Measurements from ENCODE around the gene FLAD1.
"Not testable (repeated sequence)": the region's sequence is repeated elsewhere in the genome, so short reads cannot be mapped to it uniquely, and the experiment has no call there.

FLAD1 gene

GRCh38 chr1:154967331-154967950 lies 15.7 kb upstream of the FLAD1 start:
- DNase-seq (ENCODE audit: low read depth in 2 of 3, low spot score in 2 of 3): no peak

GRCh38 chr1:154968731-154969130 lies 14.4 kb upstream of the FLAD1 start:
- no peak for DNase-seq (ENCODE audit: low read depth in 2 of 3, low spot score in 2 of 3)

DNA sequence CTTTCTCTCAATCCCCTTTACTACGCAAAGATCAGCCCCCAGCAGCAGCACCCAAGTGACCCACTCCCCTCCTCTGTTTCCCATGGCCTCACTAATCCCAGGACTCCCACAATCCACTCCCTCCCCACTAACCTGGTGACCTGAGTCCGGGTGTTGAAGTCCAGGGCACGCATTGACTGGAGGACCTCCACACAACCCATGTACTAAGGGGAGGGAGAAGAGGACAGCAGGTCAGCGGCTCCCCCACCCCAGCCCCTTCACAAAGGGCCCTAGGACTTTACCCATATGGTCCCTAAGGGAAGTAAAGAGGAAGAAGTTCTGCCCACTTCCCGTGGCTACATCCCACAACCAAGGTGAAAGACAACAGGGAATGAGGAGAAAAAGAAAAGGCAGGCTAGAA lies 13.9 kb upstream of the FLAD1 start:
- no peak for DNase-seq (ENCODE audit: low read depth in 2 of 3, low spot score in 2 of 3)

GRCh38 chr1:154969860-154970452 lies 13.2 kb upstream of the FLAD1 start:
- no peak for DNase-seq (ENCODE audit: low read depth in 2 of 3, low spot score in 2 of 3)

GRCh38 chr1:154970631-154971340 lies 12.4 kb upstream of the FLAD1 start, which contains the start of gene SHC1:
SHC1 (minus strand) TSS chr1:154970747; CDS start chr1:154970526, 221 bp downstream.
- no peak for DNase-seq (ENCODE audit: low read depth in 2 of 3, low spot score in 2 of 3)

- DNase-seq (ENCODE audit: low read depth in 2 of 3, low spot score in 2 of 3): no peak
These were observed 11.7 kb upstream of the FLAD1 start for GRCh38 chr1:154971341-154971998.

GRCh38 chr1:154972213-154972516 lies 11.0 kb upstream of the FLAD1 start:
- no peak for DNase-seq (ENCODE audit: low read depth in 2 of 3, low spot score in 2 of 3)

GRCh38 chr1:154972517-154973343 lies 10.4 kb upstream of the FLAD1 start:
- DNase-seq (ENCODE audit: low read depth in 2 of 3, low spot score in 2 of 3): no peak

GRCh38 chr1:154973344-154974101 lies 9.6 kb upstream of the FLAD1 start:
- DNase-seq (ENCODE audit: low read depth in 2 of 3, low spot score in 2 of 3): peak; percentile 76 to 94 (median 89)

- peak; percentile 66 to 86 (median 85) for DNase-seq (ENCODE audit: low read depth in 2 of 3, low spot score in 2 of 3)
These were observed 8.9 kb upstream of the FLAD1 start, which contains the start of gene CKS1B for GRCh38 chr1:154974102-154974807. CKS1B (plus strand) TSS chr1:154974681; CDS start chr1:154974746, 65 bp downstream.

DNA sequence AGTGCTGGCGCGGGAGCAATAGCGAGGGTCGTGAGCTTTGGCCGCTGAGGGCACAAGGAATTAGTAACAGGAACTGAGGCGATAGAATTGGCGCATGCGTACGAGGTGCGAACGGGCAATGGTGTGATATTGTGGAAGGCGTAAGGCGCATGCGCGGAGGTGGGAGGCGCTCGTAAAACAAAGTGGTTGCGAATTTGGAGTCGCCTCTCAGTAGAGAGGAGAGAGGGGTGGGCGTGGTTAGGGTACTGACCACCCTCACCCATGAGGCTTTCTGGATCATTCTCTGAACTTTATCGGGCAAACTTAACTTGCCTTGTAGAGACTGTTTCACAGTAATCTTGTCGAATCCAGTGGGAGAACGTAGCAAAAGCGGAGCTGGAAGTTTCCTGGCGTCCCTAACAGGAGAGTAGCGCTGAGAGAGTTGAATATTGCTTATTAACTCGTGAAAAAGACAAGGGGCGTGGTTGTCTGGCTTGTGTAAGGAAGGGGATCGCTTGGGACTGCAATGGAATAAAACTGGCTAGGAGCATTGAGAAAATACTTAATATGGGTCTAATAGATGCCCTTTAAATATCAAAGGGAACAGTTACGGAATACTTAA lies 8.2 kb upstream of the FLAD1 start:
- DNase-seq (ENCODE audit: low read depth in 2 of 3, low spot score in 2 of 3): peak; percentile 89 to 91 (median 90)

GRCh38 chr1:154975409-154976059 lies 7.6 kb upstream of the FLAD1 start:
- DNase-seq (ENCODE audit: low read depth in 2 of 3, low spot score in 2 of 3): peak; percentile 47 to 58 (median 57)

DNA sequence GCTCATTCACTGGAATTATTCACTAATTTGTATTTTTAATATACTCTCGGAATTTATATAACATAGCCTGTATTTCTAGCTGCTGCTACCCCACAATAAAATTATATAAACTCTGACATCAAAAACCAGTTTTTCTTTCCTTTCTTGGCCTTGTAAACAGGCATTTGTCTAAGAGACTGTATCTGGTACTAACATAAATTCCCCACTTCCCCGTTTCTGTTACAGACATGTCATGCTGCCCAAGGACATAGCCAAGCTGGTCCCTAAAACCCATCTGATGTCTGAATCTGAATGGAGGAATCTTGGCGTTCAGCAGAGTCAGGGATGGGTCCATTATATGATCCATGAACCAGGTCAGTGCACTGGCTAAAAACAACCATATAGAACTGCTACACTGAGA lies 5.4 kb upstream of the FLAD1 start:
- not testable (repeated sequence) for DNase-seq (ENCODE audit: low read depth in 2 of 3, low spot score in 2 of 3)

DNA sequence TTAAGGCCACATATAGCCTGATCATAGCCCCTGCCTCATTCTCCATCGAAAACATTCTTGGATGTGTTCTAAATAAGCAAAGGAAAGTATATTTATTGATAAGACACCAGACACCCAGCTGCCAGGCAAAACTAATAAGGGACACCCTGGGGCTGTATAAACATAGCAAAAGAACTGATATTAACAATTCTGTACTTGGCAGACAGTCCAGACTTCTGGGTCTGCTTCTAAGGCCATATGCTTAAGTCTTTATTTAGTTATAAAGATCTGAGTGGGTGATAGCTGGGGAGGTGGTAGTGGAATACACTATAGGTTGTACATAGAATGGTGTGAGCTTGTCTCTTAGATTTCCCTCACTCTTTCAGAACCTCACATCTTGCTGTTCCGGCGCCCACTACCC lies 4.8 kb upstream of the FLAD1 start:
- DNase-seq (ENCODE audit: low read depth in 2 of 3, low spot score in 2 of 3): no peak

DNA sequence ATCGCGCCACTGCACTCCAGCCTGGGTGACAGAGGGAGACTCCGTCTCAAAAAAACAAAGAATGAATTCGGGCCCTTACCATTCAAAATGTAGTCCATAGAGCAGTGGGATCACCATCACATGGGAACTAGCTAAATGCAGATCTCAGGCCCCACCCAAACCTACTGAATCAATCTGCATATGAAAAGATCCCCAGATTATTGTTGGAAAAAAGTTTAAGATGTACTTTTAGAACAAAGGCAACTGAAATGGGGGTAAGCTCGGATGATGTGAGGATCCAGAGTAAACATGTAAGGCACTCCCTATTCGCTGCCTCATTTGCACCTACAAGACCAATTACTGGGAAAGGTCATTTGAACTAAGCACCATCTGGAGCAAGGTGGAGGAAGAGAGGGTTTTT lies 803 bp upstream of the FLAD1 start:
- DNase-seq (ENCODE audit: low read depth in 2 of 3, low spot score in 2 of 3): no peak

DNA sequence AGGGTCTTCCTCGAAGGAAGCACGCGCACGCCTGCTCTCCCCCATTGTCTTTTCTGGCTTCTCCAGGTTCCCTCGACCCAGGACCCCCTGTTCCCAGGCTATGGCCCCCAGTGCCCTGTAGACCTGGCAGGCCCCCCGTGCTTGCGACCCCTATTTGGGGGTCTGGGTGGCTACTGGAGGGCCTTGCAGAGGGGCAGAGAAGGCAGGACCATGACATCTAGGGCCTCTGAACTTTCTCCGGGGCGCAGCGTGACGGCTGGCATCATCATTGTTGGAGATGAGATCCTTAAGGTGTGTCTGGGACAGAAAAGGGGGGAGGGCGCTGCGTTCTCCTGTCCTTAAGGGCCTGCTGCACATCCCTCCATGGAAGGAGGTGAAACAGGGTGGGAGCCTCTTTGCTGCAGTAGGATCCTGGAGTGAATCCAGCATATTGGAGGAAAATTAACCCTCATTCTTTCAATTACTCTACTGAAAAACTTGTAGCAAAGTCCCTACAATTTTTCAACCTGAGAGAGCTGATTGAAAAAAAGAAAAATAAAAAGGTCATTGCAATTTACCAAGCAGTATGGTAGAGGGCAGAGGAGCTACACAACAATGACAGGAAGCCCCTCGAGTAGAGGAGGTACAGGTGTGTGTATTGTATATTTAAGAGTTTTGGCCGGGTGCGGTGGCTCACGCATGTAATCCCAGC lies 777 bp downstream of the FLAD1 start:
- DNase-seq (ENCODE audit: low read depth in 2 of 3, low spot score in 2 of 3): no peak

GRCh38 chr1:154986736-154987135 lies 3.6 kb downstream of the FLAD1 start:
- not testable (repeated sequence) for DNase-seq (ENCODE audit: low read depth in 2 of 3, low spot score in 2 of 3)

- no peak for DNase-seq (ENCODE audit: low read depth in 2 of 3, low spot score in 2 of 3)
These were observed 4.2 kb downstream of the FLAD1 start for GRCh38 chr1:154987326-154987725.

All from activated CD8-positive, alpha-beta memory T cell treated with anti-CD3 and anti-CD28 coated beads for 48 hours (primary cell).